ENCODE results near the gene CDK9.
"Not testable (repeated sequence)": the region's sequence is repeated elsewhere in the genome, so short reads cannot be mapped to it uniquely, and the experiment has no call there.

The CDK9 gene

GRCh38 chr9:127777368-127777980 is 8.4 kb upstream of the CDK9 start:
- in situ Hi-C loops (cut with MboI; ENCODE audit: low pct_unique_long_range_greater_than_20kb, low sequenced_read_pairs) = no loop called here
- DNase-seq = no peak

GRCh38 chr9:127778280-127779135 is 7.3 kb upstream of the CDK9 start, which contains the start of gene SH2D3C:
Gene SH2D3C, minus strand, starts transcription at chr9:127778666. Its CDS starts 39 bp downstream, at chr9:127778627.
- in situ Hi-C loops (cut with MboI; ENCODE audit: low pct_unique_long_range_greater_than_20kb, low sequenced_read_pairs) = no loop called here
- DNase-seq = peak; percentile 74

- in situ Hi-C loops (cut with MboI; ENCODE audit: low pct_unique_long_range_greater_than_20kb, low sequenced_read_pairs) = no loop called here
- no peak for DNase-seq
These were observed 6.5 kb upstream of the CDK9 start for GRCh38 chr9:127779136-127779981.

- no peak for DNase-seq
- in situ Hi-C loops (cut with MboI; ENCODE audit: low pct_unique_long_range_greater_than_20kb, low sequenced_read_pairs) = no loop called here
These were observed 5.5 kb upstream of the CDK9 start for GRCh38 chr9:127780126-127780885.

- DNase-seq; in situ Hi-C loops (cut with MboI; ENCODE audit: low pct_unique_long_range_greater_than_20kb, low sequenced_read_pairs): not testable (repeated sequence)
These were observed 4.9 kb upstream of the CDK9 start for GRCh38 chr9:127780909-127781308.

GRCh38 chr9:127781806-127782205 is 4.0 kb upstream of the CDK9 start:
- in situ Hi-C loops (cut with MboI; ENCODE audit: low pct_unique_long_range_greater_than_20kb, low sequenced_read_pairs) = no loop called here
- no peak for DNase-seq

- in situ Hi-C loops (cut with MboI; ENCODE audit: low pct_unique_long_range_greater_than_20kb, low sequenced_read_pairs) = no loop called here
These were observed 2.5 kb upstream of the CDK9 start for GRCh38 chr9:127783111-127784008.

GRCh38 chr9:127785023-127785932 is 556 bp upstream of the CDK9 start:
- in situ Hi-C loops (cut with MboI; ENCODE audit: low pct_unique_long_range_greater_than_20kb, low sequenced_read_pairs) = no loop called here
- DNase-seq = peak; percentile 87

More at GRCh38 chr9:127783111-127784008, 2.5 kb upstream of the CDK9 start:
- peak; percentile 96 for DNase-seq

GRCh38 chr9:127786773-127787104 is 905 bp downstream of the CDK9 start:
- in situ Hi-C loops (cut with MboI; ENCODE audit: low pct_unique_long_range_greater_than_20kb, low sequenced_read_pairs) = no loop called here
- no peak for DNase-seq

GRCh38 chr9:127788337-127789011 is 2.6 kb downstream of the CDK9 start:
- no peak for DNase-seq
- in situ Hi-C loops (cut with MboI; ENCODE audit: low pct_unique_long_range_greater_than_20kb, low sequenced_read_pairs) = no loop called here

GRCh38 chr9:127789179-127789578 is 3.3 kb downstream of the CDK9 start:
- in situ Hi-C loops (cut with MboI; ENCODE audit: low pct_unique_long_range_greater_than_20kb, low sequenced_read_pairs) = no loop called here
- DNase-seq = no peak

- no peak for DNase-seq
- in situ Hi-C loops (cut with MboI; ENCODE audit: low pct_unique_long_range_greater_than_20kb, low sequenced_read_pairs) = no loop called here
These were observed 4.4 kb downstream of the CDK9 start for GRCh38 chr9:127790094-127790855.

GRCh38 chr9:127791085-127791484 is 5.3 kb downstream of the CDK9 start:
- in situ Hi-C loops (cut with MboI; ENCODE audit: low pct_unique_long_range_greater_than_20kb, low sequenced_read_pairs) = no loop called here
- no peak for DNase-seq

- DNase-seq = no peak
- in situ Hi-C loops (cut with MboI; ENCODE audit: low pct_unique_long_range_greater_than_20kb, low sequenced_read_pairs) = no loop called here
These were observed 6.7 kb downstream of the CDK9 start for GRCh38 chr9:127792417-127793031.

GRCh38 chr9:127793093-127793708 is 7.4 kb downstream of the CDK9 start:
- in situ Hi-C loops (cut with MboI; ENCODE audit: low pct_unique_long_range_greater_than_20kb, low sequenced_read_pairs) = no loop called here
- no peak for DNase-seq

All from KBM-7 (cell line).